GM23248 (cell line): ENCODE results near the gene DSTN.

ENCODE experiments used
- EZH2 ChIP-seq: fragments of 200-600 bp; sonication (generic); IDR thresholded peaks from 2 replicates; pipeline ENCODE4 v1.6.1; 2018; ENCODE audit warnings: antibody characterized with exemption, mild to moderate bottlenecking; ENCODE audit not compliant: insufficient read depth, poor library complexity, severe bottlenecking
- EZH2phosphoT487 ChIP-seq: fragments of 200-600 bp; sonication (generic); IDR thresholded peaks from 2 replicates; pipeline ENCODE4 v1.6.1; 2018; ENCODE audit warnings: antibody characterized with exemption, moderate library complexity, mild to moderate bottlenecking, low read depth; ENCODE audit not compliant: insufficient read depth

GRCh38 chr20:17559338-17559737 is 10.5 kb upstream of the DSTN start:
- no peak for TF ChIP-seq EZH2
- TF ChIP-seq EZH2phosphoT487: no peak
